Measurements from ENCODE around the gene BZW2.

- no peak for TF ChIP-seq CTCF (IDR thresholded peaks at IDR 0.05; ENCODE audit: poor library complexity)
- TF ChIP-seq EZH2 (IDR thresholded peaks at IDR 0.05; ENCODE audit: borderline replicate concordance), result no peak
- TF ChIP-seq EZH2phosphoT487 (IDR thresholded peaks at IDR 0.05; ENCODE audit: low read depth, severe bottlenecking, unreplicated experiment), result no peak
Measured at GRCh38 chr7:16644636-16645592, 1.1 kb upstream of the BZW2 start.

Measured in hepatocyte (in vitro differentiated cells).